C4-2B (cell line): ENCODE data around the gene UNK.

ENCODE experiments used
- ZFX ChIP-seq: fragments of 450-650 bp; IDR thresholded peaks from 2 replicates; pipeline ENCODE4 v1.6.1; 2017
- TF ChIP-seq, protein P1 (sequence below): fragments of 450-650 bp; conservative IDR thresholded peaks from 2 replicates; pipeline ENCODE4 v1.5.1; 2017; ENCODE audit warnings: mild to moderate bottlenecking

DNA sequence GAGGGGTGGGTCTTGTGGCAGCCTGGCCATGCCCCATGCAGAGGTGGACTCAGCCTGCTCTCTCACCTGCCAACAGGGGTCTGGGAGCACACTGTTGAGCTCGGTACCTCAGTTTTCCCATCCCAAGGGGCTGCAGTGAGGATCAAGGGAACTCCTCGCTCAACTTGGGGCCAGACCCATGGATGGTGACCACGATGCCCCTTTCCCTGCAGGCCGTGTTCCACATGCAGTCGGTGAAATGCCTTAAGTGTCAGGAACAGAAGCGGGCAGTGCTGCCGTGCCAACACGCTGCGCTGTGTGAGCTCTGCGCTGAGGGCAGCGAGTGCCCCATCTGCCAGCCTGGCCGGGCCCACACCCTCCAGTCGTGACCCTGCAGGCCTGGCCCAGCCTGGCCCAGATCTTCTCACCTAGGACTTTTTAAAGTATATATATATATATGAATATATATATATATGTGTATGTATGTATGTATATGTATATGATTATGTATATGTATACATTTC lies 39.5 kb downstream of the UNK start:
- TF ChIP-seq, protein P1, sequence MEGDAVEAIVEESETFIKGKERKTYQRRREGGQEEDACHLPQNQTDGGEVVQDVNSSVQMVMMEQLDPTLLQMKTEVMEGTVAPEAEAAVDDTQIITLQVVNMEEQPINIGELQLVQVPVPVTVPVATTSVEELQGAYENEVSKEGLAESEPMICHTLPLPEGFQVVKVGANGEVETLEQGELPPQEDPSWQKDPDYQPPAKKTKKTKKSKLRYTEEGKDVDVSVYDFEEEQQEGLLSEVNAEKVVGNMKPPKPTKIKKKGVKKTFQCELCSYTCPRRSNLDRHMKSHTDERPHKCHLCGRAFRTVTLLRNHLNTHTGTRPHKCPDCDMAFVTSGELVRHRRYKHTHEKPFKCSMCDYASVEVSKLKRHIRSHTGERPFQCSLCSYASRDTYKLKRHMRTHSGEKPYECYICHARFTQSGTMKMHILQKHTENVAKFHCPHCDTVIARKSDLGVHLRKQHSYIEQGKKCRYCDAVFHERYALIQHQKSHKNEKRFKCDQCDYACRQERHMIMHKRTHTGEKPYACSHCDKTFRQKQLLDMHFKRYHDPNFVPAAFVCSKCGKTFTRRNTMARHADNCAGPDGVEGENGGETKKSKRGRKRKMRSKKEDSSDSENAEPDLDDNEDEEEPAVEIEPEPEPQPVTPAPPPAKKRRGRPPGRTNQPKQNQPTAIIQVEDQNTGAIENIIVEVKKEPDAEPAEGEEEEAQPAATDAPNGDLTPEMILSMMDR: no peak
- TF ChIP-seq ZFX: no peak
